ENCODE results near the gene PTGDR2.

DNA sequence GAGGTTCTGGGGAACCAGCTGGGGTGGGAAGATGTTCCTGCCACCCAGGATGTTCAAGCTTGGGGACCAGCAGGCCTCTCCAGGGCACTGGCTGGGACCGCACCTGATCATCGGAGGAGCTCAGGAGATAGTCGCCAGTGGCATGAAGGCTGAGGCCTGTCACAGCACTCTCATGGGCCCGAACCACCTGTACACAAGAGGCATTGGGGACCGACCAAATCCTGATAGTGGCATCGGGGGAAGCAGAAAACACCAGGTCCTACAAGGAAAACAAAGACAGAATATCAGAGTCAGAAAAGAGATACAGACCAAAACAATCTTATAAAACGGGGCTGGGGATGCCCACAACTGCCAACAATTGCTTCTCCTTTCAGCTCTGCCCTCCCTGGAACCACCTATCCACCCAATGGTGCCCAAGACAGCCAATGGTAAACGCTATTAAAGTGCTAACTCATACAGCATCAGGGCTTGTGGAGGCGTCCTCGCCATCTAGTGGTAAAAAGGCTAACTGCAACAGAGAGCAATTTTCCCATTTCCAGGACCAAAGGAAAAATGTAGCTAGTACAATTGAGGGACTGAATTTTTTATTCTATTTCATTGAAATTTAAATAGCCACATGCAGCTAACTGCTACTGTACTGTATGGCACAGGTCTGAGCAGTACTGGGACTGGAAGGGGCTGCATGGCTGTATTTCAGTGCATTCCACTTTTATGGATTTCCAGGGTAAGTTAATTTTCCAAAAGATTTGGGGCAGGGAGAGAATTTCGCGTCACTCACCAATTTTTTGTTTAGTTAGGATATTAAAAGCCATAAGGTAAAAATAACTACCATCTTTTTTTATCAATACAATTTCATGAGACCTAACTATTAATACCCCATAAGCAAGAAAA, 43.5 kb upstream of the PTGDR2 start:
- TF ChIP-seq, protein P1, sequence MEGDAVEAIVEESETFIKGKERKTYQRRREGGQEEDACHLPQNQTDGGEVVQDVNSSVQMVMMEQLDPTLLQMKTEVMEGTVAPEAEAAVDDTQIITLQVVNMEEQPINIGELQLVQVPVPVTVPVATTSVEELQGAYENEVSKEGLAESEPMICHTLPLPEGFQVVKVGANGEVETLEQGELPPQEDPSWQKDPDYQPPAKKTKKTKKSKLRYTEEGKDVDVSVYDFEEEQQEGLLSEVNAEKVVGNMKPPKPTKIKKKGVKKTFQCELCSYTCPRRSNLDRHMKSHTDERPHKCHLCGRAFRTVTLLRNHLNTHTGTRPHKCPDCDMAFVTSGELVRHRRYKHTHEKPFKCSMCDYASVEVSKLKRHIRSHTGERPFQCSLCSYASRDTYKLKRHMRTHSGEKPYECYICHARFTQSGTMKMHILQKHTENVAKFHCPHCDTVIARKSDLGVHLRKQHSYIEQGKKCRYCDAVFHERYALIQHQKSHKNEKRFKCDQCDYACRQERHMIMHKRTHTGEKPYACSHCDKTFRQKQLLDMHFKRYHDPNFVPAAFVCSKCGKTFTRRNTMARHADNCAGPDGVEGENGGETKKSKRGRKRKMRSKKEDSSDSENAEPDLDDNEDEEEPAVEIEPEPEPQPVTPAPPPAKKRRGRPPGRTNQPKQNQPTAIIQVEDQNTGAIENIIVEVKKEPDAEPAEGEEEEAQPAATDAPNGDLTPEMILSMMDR (IDR thresholded peaks at IDR 0.05; ENCODE audit: insufficient read depth, low read length), result peak; percentile 99
- TF ChIP-seq POLR2AphosphoS5 (IDR thresholded peaks at IDR 0.05; ENCODE audit: low read depth), result no peak
- TF ChIP-seq, protein P2, sequence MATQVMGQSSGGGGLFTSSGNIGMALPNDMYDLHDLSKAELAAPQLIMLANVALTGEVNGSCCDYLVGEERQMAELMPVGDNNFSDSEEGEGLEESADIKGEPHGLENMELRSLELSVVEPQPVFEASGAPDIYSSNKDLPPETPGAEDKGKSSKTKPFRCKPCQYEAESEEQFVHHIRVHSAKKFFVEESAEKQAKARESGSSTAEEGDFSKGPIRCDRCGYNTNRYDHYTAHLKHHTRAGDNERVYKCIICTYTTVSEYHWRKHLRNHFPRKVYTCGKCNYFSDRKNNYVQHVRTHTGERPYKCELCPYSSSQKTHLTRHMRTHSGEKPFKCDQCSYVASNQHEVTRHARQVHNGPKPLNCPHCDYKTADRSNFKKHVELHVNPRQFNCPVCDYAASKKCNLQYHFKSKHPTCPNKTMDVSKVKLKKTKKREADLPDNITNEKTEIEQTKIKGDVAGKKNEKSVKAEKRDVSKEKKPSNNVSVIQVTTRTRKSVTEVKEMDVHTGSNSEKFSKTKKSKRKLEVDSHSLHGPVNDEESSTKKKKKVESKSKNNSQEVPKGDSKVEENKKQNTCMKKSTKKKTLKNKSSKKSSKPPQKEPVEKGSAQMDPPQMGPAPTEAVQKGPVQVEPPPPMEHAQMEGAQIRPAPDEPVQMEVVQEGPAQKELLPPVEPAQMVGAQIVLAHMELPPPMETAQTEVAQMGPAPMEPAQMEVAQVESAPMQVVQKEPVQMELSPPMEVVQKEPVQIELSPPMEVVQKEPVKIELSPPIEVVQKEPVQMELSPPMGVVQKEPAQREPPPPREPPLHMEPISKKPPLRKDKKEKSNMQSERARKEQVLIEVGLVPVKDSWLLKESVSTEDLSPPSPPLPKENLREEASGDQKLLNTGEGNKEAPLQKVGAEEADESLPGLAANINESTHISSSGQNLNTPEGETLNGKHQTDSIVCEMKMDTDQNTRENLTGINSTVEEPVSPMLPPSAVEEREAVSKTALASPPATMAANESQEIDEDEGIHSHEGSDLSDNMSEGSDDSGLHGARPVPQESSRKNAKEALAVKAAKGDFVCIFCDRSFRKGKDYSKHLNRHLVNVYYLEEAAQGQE (IDR thresholded peaks at IDR 0.05; ENCODE audit: insufficient replicate concordance, low read depth), result no peak
- TF ChIP-seq GABPA (IDR thresholded peaks at IDR 0.05; ENCODE audit: low read depth), result no peak
- no peak for TF ChIP-seq SPI1 (IDR thresholded peaks at IDR 0.05; ENCODE audit: borderline replicate concordance, low read depth)

Measured in HL-60 (cell line).